ENCODE data around the gene RASGRP4.
"Not testable (repeated sequence)": the region's sequence is repeated elsewhere in the genome, so short reads cannot be mapped to it uniquely, and the experiment has no call there.

The RASGRP4 gene

GRCh38 chr19:38369584-38369983, 56.4 kb downstream of the RASGRP4 start:
- no peak for DNase-seq (ENCODE audit: low spot score)
- no peak for ATAC-seq (ENCODE audit: low read depth)
- Histone ChIP-seq H3K4me1 (ENCODE audit: insufficient read depth, poor library complexity, severe bottlenecking) (no peaks in the 10 kb centered on the region), H3K9me3 (ENCODE audit: severe bottlenecking) (no peaks in the 10 kb centered on the region), H3K27ac (ENCODE audit: poor library complexity, severe bottlenecking) (no peak overlapping the region), H3K4me3 (ENCODE audit: severe bottlenecking) (no peak overlapping the region), H3K27me3 (ENCODE audit: insufficient read depth, poor library complexity, severe bottlenecking) (no peaks in the 10 kb centered on the region), H3K36me3 (ENCODE audit: low read depth) (no peaks in the 10 kb centered on the region)
- TF ChIP-seq, protein P1, sequence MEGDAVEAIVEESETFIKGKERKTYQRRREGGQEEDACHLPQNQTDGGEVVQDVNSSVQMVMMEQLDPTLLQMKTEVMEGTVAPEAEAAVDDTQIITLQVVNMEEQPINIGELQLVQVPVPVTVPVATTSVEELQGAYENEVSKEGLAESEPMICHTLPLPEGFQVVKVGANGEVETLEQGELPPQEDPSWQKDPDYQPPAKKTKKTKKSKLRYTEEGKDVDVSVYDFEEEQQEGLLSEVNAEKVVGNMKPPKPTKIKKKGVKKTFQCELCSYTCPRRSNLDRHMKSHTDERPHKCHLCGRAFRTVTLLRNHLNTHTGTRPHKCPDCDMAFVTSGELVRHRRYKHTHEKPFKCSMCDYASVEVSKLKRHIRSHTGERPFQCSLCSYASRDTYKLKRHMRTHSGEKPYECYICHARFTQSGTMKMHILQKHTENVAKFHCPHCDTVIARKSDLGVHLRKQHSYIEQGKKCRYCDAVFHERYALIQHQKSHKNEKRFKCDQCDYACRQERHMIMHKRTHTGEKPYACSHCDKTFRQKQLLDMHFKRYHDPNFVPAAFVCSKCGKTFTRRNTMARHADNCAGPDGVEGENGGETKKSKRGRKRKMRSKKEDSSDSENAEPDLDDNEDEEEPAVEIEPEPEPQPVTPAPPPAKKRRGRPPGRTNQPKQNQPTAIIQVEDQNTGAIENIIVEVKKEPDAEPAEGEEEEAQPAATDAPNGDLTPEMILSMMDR (IDR thresholded peaks at IDR 0.05; ENCODE audit: poor library complexity, severe bottlenecking) = no peak

DNA sequence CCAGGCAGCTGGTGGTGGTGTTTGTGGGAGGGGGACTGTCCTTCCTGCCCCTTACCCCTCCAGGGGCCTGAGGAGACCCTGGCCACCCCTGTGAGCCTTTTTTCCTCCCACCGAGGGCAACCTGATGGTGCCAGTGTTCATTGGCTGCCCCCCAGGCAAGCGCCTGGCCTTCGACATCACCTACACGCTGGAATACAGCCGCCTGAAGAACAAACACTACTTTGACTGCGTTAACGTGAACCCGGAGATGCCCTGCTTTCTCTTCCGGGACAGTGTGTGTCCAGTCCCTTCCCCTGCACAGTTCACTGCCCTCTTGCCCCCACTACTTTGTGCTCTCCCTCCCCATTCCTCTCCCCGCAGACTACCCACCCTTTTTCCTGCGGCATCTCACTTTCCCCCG, 59.0 kb downstream of the RASGRP4 start:
- Histone ChIP-seq H3K4me3 (ENCODE audit: severe bottlenecking) (no peak overlapping the region), H3K36me3 (ENCODE audit: low read depth) (no peaks in the 10 kb centered on the region), H3K27me3 (ENCODE audit: insufficient read depth, poor library complexity, severe bottlenecking) (no peaks in the 10 kb centered on the region), H3K9me3 (ENCODE audit: severe bottlenecking) (no peaks in the 10 kb centered on the region), H3K27ac (ENCODE audit: poor library complexity, severe bottlenecking) (no peak overlapping the region), H3K4me1 (ENCODE audit: insufficient read depth, poor library complexity, severe bottlenecking) (no peaks in the 10 kb centered on the region)
- no peak for DNase-seq (ENCODE audit: low spot score)
- TF ChIP-seq, protein P1 (IDR thresholded peaks at IDR 0.05; ENCODE audit: poor library complexity, severe bottlenecking) = no peak
- no peak for ATAC-seq (ENCODE audit: low read depth)

- not testable (repeated sequence) for H3K4me3 ChIP-seq (ENCODE audit: severe bottlenecking); ATAC-seq (ENCODE audit: low read depth); H3K9me3 ChIP-seq (ENCODE audit: severe bottlenecking); DNase-seq (ENCODE audit: low spot score); H3K4me1 ChIP-seq (ENCODE audit: insufficient read depth, poor library complexity, severe bottlenecking); H3K36me3 ChIP-seq (ENCODE audit: low read depth)
- Histone ChIP-seq H3K27ac (ENCODE audit: poor library complexity, severe bottlenecking) (peak overlapping the region; percentile 51), H3K27me3 (ENCODE audit: insufficient read depth, poor library complexity, severe bottlenecking) (peaks cover 32% of the 10 kb centered on the region)
These were observed 62.9 kb downstream of the RASGRP4 start for GRCh38 chr19:38362946-38363688.

DNA sequence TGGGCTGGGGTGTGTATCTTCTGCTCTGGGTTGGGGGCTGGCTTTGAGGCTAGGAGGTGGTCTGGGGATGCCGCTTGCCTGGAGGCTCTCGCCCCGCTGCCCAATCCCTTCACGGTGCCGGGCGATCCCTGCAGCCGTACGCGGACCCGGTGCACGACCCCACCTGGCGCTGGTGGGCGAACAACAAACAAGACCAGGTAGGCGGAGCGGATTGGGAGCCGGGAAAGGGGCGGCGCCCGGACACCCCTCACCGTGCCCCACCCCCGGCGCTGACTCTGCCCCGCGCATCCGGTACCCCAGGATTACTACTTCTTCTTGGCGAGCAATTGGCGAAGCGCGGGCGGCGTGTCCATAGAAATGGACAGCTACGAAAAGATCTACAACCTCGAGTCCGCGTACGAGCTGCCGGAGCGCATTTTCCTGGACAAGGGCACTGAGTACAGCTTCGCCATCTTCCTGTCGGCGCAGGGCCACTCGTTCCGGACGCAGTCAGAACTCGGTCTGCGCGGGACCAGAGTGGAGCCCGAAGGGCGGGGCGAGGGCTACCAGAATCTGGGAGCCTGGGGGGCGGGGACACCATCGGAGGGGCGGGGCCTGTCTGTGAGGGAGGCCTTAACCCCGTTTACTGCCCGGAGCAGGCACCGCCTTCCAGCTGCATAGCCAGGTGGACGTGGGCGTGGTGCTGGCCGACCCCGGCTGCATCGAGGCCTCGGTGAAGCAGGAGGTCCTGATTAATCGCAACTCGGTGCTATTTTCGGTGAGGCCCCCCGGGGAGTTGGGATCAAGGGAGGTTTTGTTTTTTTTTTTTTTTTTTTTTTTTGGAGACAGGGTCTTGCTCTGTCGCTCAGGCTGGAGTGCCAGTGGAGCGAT, 63.7 kb downstream of the RASGRP4 start:
- Histone ChIP-seq H3K4me1 (ENCODE audit: insufficient read depth, poor library complexity, severe bottlenecking) (no peaks in the 10 kb centered on the region), H3K27ac (ENCODE audit: poor library complexity, severe bottlenecking) (peak overlapping the region; percentile 51), H3K9me3 (ENCODE audit: severe bottlenecking) (no peaks in the 10 kb centered on the region), H3K36me3 (ENCODE audit: low read depth) (no peaks in the 10 kb centered on the region), H3K4me3 (ENCODE audit: severe bottlenecking) (peak overlapping the region; percentile 55), H3K27me3 (ENCODE audit: insufficient read depth, poor library complexity, severe bottlenecking) (peaks cover 33% of the 10 kb centered on the region)
- DNase-seq (ENCODE audit: low spot score) (peak; percentile 91), ATAC-seq (ENCODE audit: low read depth) (peak; percentile 70)
- TF ChIP-seq, protein P1 (IDR thresholded peaks at IDR 0.05; ENCODE audit: poor library complexity, severe bottlenecking) = no peak

DNA sequence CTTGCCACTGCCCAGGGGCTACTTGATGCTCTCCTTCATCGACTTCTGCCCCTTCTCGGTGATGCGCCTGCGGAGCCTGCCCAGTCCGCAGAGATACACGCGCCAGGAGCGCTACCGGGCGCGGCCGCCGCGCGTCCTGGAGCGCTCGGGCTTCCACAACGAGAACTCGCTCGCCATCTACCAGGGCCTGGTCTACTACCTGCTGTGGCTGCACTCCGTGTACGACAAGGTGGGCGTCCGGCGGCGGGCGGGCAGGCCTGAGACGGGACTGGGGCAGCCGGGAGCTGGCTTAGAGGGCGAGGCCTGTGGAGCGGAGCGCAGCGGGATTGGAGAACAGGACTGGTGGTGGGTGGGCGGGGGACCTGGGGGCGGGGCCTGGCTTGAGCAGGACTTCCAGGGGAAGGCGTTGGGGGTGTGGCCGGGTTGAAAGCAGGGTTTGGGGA, 64.4 kb downstream of the RASGRP4 start:
- TF ChIP-seq, protein P1 (IDR thresholded peaks at IDR 0.05; ENCODE audit: poor library complexity, severe bottlenecking) = no peak
- Histone ChIP-seq H3K27me3 (ENCODE audit: insufficient read depth, poor library complexity, severe bottlenecking) (peaks cover 33% of the 10 kb centered on the region), H3K9me3 (ENCODE audit: severe bottlenecking) (no peaks in the 10 kb centered on the region), H3K27ac (ENCODE audit: poor library complexity, severe bottlenecking) (peak overlapping the region; percentile 51), H3K4me1 (ENCODE audit: insufficient read depth, poor library complexity, severe bottlenecking) (no peaks in the 10 kb centered on the region), H3K4me3 (ENCODE audit: severe bottlenecking) (peak overlapping the region; percentile 55), H3K36me3 (ENCODE audit: low read depth) (no peaks in the 10 kb centered on the region)
- DNase-seq (ENCODE audit: low spot score) (peak; percentile 93), ATAC-seq (ENCODE audit: low read depth) (peak; percentile 83)
